Posterior vena cava (tissue), 2 donors: ENCODE results near the gene TCF7L1. TPM values are rescaled to one million over a fixed set of nuclear protein-coding genes. Genes with fewer than 3 reads are reported as not detected.

Source experiments
- DNase-seq: peaks from one replicate; pipeline ENCODE4 v3.0.0-alpha.2; 2020; ENCODE audit warnings: low spot score
- intact Hi-C, 2 donors: fragments of 100-400 bp; cut with DNase I; formaldehyde crosslinking; loops; one replicate each; pipeline versions ENCODE4 v1.14.1 to v1.14.2; 2022 to 2023
- total RNA-seq, 2 donors: library from RNA; stranded (reverse); fragmentation: NEBNext Ultra II Directional; extraction: Animal tissue kit (Norgen Biotek cat#: 25700); gene quantifications; one replicate each; pipeline ENCODE4 v1.2.1, GENCODE V29; 2021
- donor health status: DM: yes; HTN: yes; CAD: no.
- donor health status: DM: yes; HTN: yes; CAD: no.

TCF7L1 gene
- total RNA-seq, 2 donors from 2014 or later = 23.1 to 25.9 TPM

DNA sequence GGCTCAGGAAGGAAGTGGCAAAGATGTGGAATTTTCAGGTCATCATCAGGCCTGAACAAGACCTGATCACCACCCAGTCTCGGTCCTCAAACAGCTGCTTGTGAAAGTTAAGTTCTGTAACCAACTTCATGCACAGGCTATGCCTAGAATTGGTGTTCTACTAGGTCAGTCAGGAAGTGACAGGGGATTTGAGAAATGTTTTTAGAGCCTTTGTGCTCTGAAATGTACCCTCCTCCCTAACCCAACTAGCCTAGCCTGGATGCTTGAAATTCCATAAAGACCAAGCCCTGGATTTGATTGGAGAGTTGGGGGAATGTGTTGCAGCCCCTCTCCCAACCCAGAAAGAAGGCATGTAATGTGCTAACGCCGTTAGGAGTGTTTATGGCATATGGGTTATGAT is 131.3 kb downstream of the TCF7L1 start:
- intact Hi-C loops = loop anchor here in 1 of 2 donors (5.0 kb wide), 1 partner anchor 307 kb away; no protein-coding TSS in a partner anchor
- no peak for DNase-seq

GRCh38 chr2:85265304-85265703 is 132.1 kb downstream of the TCF7L1 start:
- intact Hi-C loops = no loop called here
- no peak for DNase-seq

DNA sequence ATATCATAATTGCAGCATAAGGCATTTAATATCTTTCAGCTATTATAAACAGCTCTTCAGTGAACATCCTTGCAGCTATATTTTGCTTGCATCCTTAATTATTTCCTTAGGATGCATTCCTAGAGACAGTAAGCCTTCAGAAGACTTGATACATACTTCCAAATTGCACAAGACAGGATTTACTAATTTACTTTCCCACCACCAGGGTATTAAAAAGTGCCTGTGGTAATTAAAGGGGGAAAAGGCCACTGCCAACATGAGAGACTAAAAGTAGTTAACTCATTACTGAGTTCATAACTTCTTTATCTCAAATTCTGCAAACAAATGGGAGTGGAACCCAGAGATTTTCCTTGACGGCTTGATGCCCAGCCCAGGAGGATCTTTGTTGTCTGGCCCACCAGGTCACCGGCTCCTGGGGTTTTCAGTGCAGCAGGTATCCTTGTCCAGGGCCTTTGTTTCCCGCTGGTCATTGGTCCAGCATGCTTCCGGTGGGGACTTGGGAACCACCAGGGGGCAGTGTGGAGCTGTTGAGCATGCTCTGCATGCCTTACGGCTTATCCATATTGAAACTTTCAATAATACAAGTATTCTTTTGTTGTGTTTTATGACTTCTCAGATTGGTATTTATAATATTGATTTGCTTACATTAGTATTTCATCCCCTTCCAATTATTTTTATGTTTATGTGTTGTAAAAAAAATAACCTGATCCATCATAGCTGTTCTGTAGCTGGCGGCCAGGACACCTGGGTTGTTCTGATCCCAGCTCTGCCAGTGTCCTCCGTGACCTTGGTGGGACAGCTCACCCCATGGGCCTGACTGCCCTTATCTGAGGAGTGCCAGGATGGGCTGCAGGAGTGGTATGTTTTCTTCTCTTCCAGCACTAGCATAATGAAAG is 133.2 kb downstream of the TCF7L1 start:
- intact Hi-C loops = loop anchor here in 1 of 2 donors (2.0 kb wide), 1 partner anchor 18 kb away; no protein-coding TSS in a partner anchor
- DNase-seq = peak; percentile 92

DNA sequence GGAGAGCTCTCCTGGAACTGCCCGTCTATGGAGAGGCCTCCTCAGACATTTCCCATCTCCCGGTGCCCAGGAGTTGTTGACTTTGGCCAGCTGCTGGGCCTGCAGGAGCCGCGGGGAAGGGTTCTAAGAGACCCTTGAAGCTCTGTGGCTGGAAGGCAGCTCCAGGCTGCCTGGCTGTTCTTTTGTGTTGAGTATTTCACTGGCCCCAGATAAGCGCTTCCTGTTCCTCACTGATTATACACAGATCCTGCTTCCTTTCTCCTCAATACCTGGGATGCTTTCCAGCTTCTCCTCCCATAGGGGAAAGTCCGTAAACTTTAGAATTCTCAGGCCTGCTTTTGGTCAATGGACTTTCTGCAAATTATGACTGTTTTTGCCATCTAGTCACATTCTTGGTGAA is 136.8 kb downstream of the TCF7L1 start:
- intact Hi-C loops = loop anchor here in 1 of 2 donors (10.0 kb wide), 1 partner anchor 135 kb away; the partner anchor contains the start of gene TCF7L1
- DNase-seq = no peak

- intact Hi-C loops = loop anchor here in 1 of 2 donors (10.0 kb wide), 1 partner anchor 138 kb away; the partner anchor contains the start of gene TCF7L1
Measured at GRCh38 chr2:85272357-85272756, 139.2 kb downstream of the TCF7L1 start.

DNA sequence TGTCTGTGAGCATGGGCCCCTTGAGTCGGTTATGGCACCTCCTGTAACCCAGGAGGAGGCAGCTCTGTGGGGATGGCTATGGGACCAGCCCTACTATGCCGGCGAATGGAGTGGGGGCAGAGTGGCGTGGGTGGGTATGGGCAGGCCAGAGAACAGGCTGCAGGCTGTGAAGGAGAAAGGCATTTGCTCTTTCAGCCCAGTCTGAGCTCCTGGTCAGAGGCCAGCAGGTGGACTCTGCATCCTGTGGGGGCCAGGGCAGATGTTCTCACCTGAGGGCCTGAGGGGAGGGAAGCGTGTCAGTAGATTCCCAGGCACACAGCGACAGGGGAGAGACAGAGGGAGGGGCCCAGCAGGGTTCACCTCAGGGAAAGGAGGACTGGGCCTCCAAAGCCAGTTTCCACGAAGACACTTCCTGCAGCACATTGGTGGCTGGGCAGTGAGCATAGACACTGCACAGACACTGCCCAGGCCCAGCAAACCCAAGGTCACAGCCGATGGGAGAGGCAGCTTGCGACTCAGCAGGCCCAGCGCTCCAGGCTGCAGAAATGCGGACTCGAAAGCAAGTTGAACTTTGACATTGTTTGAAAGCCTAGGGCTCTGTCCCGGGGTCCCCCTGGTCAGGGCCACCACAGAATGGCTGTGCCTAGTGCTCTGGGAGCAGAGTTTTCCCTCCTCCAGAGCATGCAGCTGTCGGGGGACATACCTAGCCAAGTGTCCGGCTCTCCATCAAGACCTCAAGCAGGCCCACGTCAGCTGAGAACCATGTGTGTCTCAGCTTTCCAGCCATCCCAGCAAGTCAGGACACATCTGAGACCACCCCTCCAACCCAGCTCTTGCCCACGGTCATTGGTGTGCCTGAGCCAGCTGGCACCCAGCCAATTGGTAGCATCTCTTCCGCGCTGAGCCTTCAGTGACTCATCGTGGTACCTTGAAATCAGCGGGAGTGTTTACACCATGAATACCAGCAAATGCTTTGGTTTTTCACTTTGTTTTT is 140.8 kb downstream of the TCF7L1 start:
- no peak for DNase-seq
- intact Hi-C loops = loop anchor here in 1 of 2 donors (10.0 kb wide), 1 partner anchor 139 kb away; the partner anchor contains the start of gene TCF7L1

More at GRCh38 chr2:85272357-85272756, 139.2 kb downstream of the TCF7L1 start:
- no peak for DNase-seq

- DNase-seq = no peak
- intact Hi-C loops = loop anchor here in 1 of 2 donors (10.0 kb wide), 1 partner anchor 141 kb away; the partner anchor contains the start of gene TCF7L1
Measured at GRCh38 chr2:85275984-85276540, 142.9 kb downstream of the TCF7L1 start.

GRCh38 chr2:85276571-85277118 is 143.5 kb downstream of the TCF7L1 start:
- DNase-seq = no peak
- intact Hi-C loops = loop anchor here in 1 of 2 donors (10.0 kb wide), 1 partner anchor 142 kb away; the partner anchor contains the start of gene TCF7L1

DNA sequence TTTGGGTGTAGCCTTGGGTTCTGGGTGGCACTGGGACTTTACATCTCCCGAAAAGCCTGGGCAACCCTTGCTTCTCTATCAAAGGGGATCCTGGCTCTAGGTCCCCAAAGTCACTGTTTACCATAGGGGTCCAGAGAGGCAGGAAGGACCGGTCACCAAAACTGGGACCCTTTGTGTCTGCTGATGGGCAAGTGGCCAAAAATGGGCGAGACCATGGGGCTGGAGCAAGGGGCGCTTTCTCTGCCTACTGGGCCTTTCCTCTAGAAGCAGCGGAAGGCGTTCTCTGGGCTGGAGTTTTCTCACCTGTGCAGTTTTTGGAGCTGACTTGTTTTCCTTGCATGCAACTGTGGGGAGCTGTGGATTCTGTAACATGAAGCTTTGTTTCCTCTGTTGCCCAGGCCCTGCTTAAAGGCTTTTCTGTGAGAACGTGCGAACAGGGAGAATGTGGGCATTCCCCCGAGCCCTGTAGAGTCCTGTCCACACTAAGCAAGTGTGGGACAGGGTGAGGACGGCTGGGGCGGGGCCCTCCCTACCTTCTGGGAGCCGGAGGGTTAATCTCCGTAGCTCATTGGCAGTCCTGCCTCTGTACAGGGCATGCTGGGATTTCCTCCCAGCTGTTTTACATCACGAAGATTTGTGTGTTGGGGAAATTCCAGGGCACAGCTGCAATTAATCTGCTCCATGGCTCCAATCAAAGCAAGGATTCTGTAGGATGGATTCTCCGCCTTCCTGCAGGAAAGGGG is 144.4 kb downstream of the TCF7L1 start:
- DNase-seq = no peak

DNA sequence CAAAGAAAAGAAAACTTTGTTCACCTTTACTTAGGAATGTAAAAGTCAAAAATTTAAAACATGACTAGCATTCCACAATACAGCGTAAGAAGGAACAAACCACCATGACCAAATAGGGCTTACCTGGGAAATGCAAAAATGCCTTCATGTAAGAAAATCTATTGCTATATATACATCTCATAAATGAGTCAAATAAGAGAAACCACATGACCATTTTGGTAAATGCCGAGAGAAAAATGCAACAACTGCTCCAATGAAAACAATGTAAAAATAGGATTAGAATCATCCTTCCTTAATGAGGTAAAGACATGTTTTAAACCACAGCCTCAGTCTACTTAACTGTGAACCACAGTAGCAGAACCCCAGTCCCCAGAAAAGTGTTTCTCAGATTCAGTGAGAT is 145.2 kb downstream of the TCF7L1 start:
- no peak for DNase-seq
- intact Hi-C loops = loop anchor here in 1 of 2 donors (1.0 to 10.0 kb wide), 2 partner anchors 33 to 144 kb away; partner anchors contain the start of gene TCF7L1

More for the DNA sequence above, 144.4 kb downstream of the TCF7L1 start:
- intact Hi-C loops = loop anchor here in 1 of 2 donors (1.0 to 10.0 kb wide), 2 partner anchors 34 to 143 kb away; partner anchors contain the start of gene TCF7L1

GRCh38 chr2:85281553-85281952 is 148.4 kb downstream of the TCF7L1 start:
- DNase-seq = no peak
- intact Hi-C loops = no loop called here

- no peak for DNase-seq
- intact Hi-C loops = no loop called here
Measured at GRCh38 chr2:85282914-85283313, 149.7 kb downstream of the TCF7L1 start.

DNA sequence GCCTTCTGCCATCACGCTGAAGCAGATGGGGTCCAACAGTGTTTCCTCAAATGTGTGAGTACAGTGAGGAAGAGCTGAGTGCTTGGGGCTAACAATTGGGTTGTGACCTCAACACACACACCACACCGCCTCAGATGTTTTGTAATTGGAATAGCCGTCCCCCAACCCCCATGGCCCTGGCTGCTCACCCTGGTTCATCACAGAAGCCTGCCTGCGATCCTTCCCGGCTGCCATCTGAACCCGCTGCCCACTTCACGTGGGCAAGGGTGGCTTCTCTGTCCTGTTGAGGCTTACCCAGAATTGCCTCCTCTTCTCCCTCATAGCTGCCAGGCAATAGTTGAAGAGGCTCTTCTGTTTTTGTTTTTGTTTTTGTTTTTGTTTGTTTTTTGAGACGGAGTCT is 150.4 kb downstream of the TCF7L1 start:
- intact Hi-C loops = loop anchor here in 1 of 2 donors (2.0 kb wide), 1 partner anchor 17 kb away; no protein-coding TSS in a partner anchor
- DNase-seq = no peak

DNA sequence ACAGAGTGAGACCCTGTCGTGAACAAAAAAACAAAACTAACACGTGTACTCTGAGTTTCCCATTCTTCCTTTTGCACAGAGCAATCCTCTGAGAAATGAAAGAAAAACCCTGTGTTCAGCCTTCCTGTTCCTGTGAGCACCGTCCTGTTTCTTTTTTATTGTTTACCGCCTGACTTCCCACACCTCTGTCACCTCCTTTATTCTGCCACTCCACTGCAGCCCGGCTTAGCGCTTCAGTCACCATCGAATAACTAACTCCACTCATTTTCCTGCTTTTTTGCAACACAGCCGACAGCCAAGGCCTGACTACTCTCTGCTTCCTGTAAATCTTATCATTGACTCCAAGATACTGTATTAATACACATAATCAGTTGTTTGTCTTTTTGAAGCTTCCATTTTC is 153.7 kb downstream of the TCF7L1 start:
- no peak for DNase-seq
- intact Hi-C loops = loop anchor here (5.0 kb wide), 2 partner anchors 155 to 220 kb away; partner anchors contain the start of gene TCF7L1 (in 1 of the 2)

GRCh38 chr2:85287721-85288120 is 154.5 kb downstream of the TCF7L1 start:
- no peak for DNase-seq
- intact Hi-C loops = loop anchor here (5.0 kb wide), 2 partner anchors 155 to 220 kb away; partner anchors contain the start of gene TCF7L1 (in 1 of the 2)

DNA sequence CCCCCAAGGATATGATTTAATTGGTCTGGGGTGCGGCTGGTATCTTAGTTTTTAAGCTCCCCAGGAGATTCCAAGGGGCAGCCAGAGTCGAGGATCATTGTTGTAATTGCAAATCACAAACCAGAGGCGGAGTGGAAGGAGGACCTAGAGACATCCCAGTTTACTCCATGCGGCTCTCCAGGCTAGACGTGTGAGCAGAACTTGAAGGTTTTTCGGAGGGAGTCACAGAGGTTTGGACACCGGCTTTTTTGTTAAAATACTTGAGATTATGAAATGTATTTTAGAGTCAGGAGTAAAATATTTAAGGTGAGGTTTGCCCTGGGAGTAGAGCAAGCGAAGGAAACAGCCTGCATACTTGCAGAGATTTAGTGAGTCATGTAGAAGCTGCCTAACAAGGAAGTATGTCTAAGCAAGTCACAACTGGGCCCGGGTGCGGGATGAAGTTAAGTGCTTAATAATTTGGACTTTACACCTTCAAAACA is 155.1 kb downstream of the TCF7L1 start:
- DNase-seq = no peak
- intact Hi-C loops = loop anchor here (5.0 kb wide), 2 partner anchors 156 to 221 kb away; partner anchors contain the start of gene TCF7L1 (in 1 of the 2)

DNA sequence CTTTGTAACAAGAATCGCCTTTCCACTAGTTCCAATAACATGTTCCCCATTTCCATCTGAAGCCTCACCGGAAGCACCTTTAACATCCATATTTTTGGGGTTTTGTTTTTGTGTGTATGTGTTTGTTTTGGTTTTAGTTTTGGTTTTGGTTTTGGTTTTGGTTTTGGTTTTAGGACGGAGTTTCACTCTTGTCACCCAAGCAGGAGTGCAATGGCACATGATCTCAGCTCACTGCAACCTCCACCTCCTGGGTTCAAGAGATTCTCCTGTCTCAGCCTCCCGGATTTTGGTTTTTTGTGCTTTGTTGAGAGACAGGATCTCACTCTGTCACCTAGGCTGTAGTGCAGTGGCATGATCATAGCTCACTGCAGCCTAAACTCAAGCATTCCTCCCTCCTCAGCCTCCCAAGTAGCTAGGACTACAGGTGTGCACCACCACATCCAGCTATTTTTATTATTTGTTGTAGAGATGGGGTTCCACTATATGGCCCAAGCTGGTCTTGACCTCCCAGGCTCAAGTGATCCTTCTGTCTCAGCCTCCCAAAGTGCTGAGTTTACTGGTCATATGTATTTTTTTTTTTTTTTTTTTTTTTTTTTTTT is 158.3 kb downstream of the TCF7L1 start:
- intact Hi-C loops = no loop called here
- no peak for DNase-seq
